Measurements from ENCODE around the gene GDA. TPM values are rescaled to one million over a fixed set of nuclear protein-coding genes. Genes with fewer than 3 reads are reported as not detected.

The GDA gene
- total RNA-seq, 1 donor from 2014 or later = not detected

DNA sequence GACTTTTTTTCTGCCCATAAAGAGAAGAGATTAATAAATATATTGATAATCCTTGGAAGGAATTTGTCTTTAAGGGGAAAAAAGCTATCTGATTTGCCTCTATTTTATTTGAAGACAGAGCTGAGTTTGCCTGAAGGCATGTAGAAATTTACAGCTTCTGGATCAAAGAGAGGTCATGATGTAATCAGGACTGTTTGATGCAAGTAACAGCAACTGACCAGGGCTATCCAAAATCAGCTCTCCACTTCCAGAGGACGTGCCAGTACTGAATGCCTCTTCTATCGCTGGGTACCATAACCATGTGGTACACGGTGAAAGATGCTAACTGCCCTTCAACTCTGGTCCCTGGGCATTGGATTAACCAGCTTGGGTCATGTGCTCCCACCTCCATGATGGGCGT, 125.2 kb downstream of the GDA start:
- no peak for FAIRE-seq
- Histone ChIP-seq H3K27ac (ENCODE audit: low read depth, low read length) (no peak overlapping the region), H3K79me2 (ENCODE audit: insufficient read depth, low read length) (no peaks in the 10 kb centered on the region), H3K9me3 (ENCODE audit: insufficient read depth, low read depth, low read length) (no peaks in the 10 kb centered on the region), H4K20me1 (ENCODE audit: insufficient read depth, low read length) (no peaks in the 10 kb centered on the region), H3K4me3 (ENCODE audit: insufficient read depth, low read depth, low read length) (no peak overlapping the region), H3K9ac (ENCODE audit: low read length) (no peak overlapping the region), H3K4me2 (ENCODE audit: low read length) (no peak overlapping the region), H3K36me3 (ENCODE audit: insufficient read depth, low read length) (no peaks in the 10 kb centered on the region), H2AFZ (ENCODE audit: low read depth, low read length) (no peak overlapping the region), H3K4me1 (ENCODE audit: insufficient read depth, low read length) (no peaks in the 10 kb centered on the region), H3K27me3 (ENCODE audit: insufficient read depth, low read length) (no peaks in the 10 kb centered on the region)
- H3K36me3 Mint-ChIP-seq (ENCODE audit: low read depth, unreplicated experiment) = no peaks in the 10 kb centered on the region
- H3K27ac Mint-ChIP-seq (ENCODE audit: unreplicated experiment) = no peak overlapping the region
- no peak overlapping the region for H3K4me3 Mint-ChIP-seq (ENCODE audit: unreplicated experiment)
- peaks cover 3% of the 10 kb centered on the region for H3K27me3 Mint-ChIP-seq (ENCODE audit: low read depth, unreplicated experiment)
- peaks cover 4% of the 10 kb centered on the region for H3K9me3 Mint-ChIP-seq (ENCODE audit: unreplicated experiment)
- TF ChIP-seq EZH2 (IDR thresholded peaks at IDR 0.05; ENCODE audit: insufficient read depth, low read length) = no peak
- TF ChIP-seq, protein P1, sequence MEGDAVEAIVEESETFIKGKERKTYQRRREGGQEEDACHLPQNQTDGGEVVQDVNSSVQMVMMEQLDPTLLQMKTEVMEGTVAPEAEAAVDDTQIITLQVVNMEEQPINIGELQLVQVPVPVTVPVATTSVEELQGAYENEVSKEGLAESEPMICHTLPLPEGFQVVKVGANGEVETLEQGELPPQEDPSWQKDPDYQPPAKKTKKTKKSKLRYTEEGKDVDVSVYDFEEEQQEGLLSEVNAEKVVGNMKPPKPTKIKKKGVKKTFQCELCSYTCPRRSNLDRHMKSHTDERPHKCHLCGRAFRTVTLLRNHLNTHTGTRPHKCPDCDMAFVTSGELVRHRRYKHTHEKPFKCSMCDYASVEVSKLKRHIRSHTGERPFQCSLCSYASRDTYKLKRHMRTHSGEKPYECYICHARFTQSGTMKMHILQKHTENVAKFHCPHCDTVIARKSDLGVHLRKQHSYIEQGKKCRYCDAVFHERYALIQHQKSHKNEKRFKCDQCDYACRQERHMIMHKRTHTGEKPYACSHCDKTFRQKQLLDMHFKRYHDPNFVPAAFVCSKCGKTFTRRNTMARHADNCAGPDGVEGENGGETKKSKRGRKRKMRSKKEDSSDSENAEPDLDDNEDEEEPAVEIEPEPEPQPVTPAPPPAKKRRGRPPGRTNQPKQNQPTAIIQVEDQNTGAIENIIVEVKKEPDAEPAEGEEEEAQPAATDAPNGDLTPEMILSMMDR (IDR thresholded peaks at IDR 0.05; ENCODE audit: insufficient read depth, low read depth, low read length) = no peak
- peaks cover 9% of the 10 kb centered on the region for H3K4me1 Mint-ChIP-seq (ENCODE audit: low read depth, unreplicated experiment)
- no peak for DNase-seq (ENCODE audit: low read depth)

DNA sequence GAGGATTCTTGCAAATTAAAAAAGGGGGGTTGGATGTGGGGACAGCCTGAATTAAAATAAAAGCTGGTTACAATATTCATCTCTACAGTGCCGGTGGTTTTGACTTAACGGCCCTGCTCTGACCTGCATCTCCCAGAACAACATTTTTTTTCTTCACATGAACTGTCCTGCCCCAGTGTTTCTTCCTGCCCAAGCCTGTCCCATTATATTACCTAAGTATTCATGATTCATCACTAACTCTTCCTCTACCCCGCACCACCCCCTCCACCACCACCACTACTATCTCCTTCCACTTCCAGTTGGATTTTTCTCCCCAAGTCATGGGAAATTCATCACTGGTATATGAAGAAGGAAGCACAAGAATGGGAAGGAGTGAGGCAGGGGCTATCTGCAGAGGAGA, 125.7 kb downstream of the GDA start:
- no peak overlapping the region for H3K4me3 Mint-ChIP-seq (ENCODE audit: unreplicated experiment)
- Histone ChIP-seq H4K20me1 (ENCODE audit: insufficient read depth, low read length) (no peaks in the 10 kb centered on the region), H3K27ac (ENCODE audit: low read depth, low read length) (no peak overlapping the region), H2AFZ (ENCODE audit: low read depth, low read length) (no peak overlapping the region), H3K27me3 (ENCODE audit: insufficient read depth, low read length) (no peaks in the 10 kb centered on the region), H3K9ac (ENCODE audit: low read length) (no peak overlapping the region), H3K36me3 (ENCODE audit: insufficient read depth, low read length) (no peaks in the 10 kb centered on the region), H3K4me1 (ENCODE audit: insufficient read depth, low read length) (no peaks in the 10 kb centered on the region), H3K79me2 (ENCODE audit: insufficient read depth, low read length) (no peaks in the 10 kb centered on the region), H3K9me3 (ENCODE audit: insufficient read depth, low read depth, low read length) (no peaks in the 10 kb centered on the region), H3K4me3 (ENCODE audit: insufficient read depth, low read depth, low read length) (no peak overlapping the region), H3K4me2 (ENCODE audit: low read length) (no peak overlapping the region)
- no peak overlapping the region for H3K27ac Mint-ChIP-seq (ENCODE audit: unreplicated experiment)
- TF ChIP-seq, protein P1 (IDR thresholded peaks at IDR 0.05; ENCODE audit: insufficient read depth, low read depth, low read length) = no peak
- no peak for TF ChIP-seq EZH2 (IDR thresholded peaks at IDR 0.05; ENCODE audit: insufficient read depth, low read length)
- peaks cover 4% of the 10 kb centered on the region for H3K9me3 Mint-ChIP-seq (ENCODE audit: unreplicated experiment)
- FAIRE-seq (no peak), DNase-seq (ENCODE audit: low read depth) (no peak)
- H3K36me3 Mint-ChIP-seq (ENCODE audit: low read depth, unreplicated experiment) = no peaks in the 10 kb centered on the region
- H3K4me1 Mint-ChIP-seq (ENCODE audit: low read depth, unreplicated experiment) = peaks cover 9% of the 10 kb centered on the region
- peaks cover 3% of the 10 kb centered on the region for H3K27me3 Mint-ChIP-seq (ENCODE audit: low read depth, unreplicated experiment)

DNA sequence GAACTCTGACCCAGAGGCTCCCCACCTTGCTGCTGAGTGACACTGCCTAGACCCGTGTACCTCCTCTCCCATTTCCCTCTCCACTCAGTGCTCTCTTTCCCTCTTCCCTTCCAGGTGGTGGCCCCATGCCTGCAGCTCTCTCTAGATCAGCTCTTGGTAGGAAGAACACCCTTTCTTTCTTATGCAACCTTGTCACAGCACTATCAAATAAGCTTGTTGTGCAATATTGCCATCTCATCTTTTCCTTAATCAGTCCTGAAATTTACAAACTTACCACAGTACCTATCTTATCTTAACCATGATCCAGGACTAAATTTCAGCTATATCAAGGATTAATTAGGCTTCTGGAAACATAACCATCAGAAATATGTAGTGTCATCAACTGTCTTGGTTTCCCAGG, 127.2 kb downstream of the GDA start:
- H3K9ac ChIP-seq (ENCODE audit: low read length) = no peak overlapping the region
- DNase-seq (ENCODE audit: low read depth) (no peak), FAIRE-seq (no peak)
- Mint-ChIP-seq H3K4me1 (ENCODE audit: low read depth, unreplicated experiment) (peaks cover 9% of the 10 kb centered on the region), H3K27me3 (ENCODE audit: low read depth, unreplicated experiment) (peaks cover 3% of the 10 kb centered on the region), H3K9me3 (ENCODE audit: unreplicated experiment) (peaks cover 4% of the 10 kb centered on the region), H3K4me3 (ENCODE audit: unreplicated experiment) (no peak overlapping the region), H3K36me3 (ENCODE audit: low read depth, unreplicated experiment) (no peaks in the 10 kb centered on the region), H3K27ac (ENCODE audit: unreplicated experiment) (no peak overlapping the region)
- H3K9me3 ChIP-seq (ENCODE audit: insufficient read depth, low read depth, low read length) = no peaks in the 10 kb centered on the region
- H3K36me3 ChIP-seq (ENCODE audit: insufficient read depth, low read length) = no peaks in the 10 kb centered on the region
- H3K4me2 ChIP-seq (ENCODE audit: low read length) = no peak overlapping the region
- H4K20me1 ChIP-seq (ENCODE audit: insufficient read depth, low read length) = no peaks in the 10 kb centered on the region
- no peak overlapping the region for H3K27ac ChIP-seq (ENCODE audit: low read depth, low read length)
- no peak for TF ChIP-seq EZH2 (IDR thresholded peaks at IDR 0.05; ENCODE audit: insufficient read depth, low read length)
- TF ChIP-seq, protein P1 (IDR thresholded peaks at IDR 0.05; ENCODE audit: insufficient read depth, low read depth, low read length) = no peak
- no peaks in the 10 kb centered on the region for H3K27me3 ChIP-seq (ENCODE audit: insufficient read depth, low read length)
- H3K4me1 ChIP-seq (ENCODE audit: insufficient read depth, low read length) = no peaks in the 10 kb centered on the region
- H2AFZ ChIP-seq (ENCODE audit: low read depth, low read length) = no peak overlapping the region
- no peak overlapping the region for H3K4me3 ChIP-seq (ENCODE audit: insufficient read depth, low read depth, low read length)
- no peaks in the 10 kb centered on the region for H3K79me2 ChIP-seq (ENCODE audit: insufficient read depth, low read length)
